GM18499 (cell line): ENCODE measurements around the gene RHOBTB1.
"Not testable (repeated sequence)": the region's sequence is repeated elsewhere in the genome, so short reads cannot be mapped to it uniquely, and the experiment has no call there.

Source experiments
- ATAC-seq: cut with Tn5 transposase; IDR thresholded peaks from one replicate; pipeline ENCODE4 v1.9.1; 2021; ENCODE audit warnings: moderate number of reproducible peaks; ENCODE audit not compliant: insufficient read depth, unreplicated experiment

The RHOBTB1 gene

GRCh38 chr10:60910543-60910942 is 33.4 kb downstream of the RHOBTB1 start:
- ATAC-seq, result no peak

- ATAC-seq, result no peak
These were observed 35.1 kb downstream of the RHOBTB1 start for GRCh38 chr10:60908896-60909295.

GRCh38 chr10:60908031-60908430 is 36.0 kb downstream of the RHOBTB1 start:
- no peak for ATAC-seq

DNA sequence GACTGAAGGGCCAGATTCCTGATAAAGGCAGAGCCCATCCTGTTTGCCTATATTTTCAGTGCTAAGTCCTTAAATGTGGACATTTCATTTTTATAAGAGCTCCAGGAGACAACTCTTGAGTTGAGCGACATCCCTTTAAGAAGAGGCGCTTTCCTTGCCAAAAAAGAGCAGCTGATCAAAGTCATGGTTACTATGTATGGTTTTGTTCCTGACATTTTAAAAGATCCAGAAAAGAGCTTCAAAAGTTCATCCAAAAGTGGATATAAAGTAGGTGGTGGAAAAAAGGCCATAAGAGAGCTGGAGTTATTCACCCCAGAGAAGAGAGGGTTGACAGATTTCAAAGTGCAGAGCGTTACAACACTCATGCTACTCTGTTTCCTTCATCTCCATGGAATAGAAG is 36.7 kb downstream of the RHOBTB1 start:
- ATAC-seq, result no peak

DNA sequence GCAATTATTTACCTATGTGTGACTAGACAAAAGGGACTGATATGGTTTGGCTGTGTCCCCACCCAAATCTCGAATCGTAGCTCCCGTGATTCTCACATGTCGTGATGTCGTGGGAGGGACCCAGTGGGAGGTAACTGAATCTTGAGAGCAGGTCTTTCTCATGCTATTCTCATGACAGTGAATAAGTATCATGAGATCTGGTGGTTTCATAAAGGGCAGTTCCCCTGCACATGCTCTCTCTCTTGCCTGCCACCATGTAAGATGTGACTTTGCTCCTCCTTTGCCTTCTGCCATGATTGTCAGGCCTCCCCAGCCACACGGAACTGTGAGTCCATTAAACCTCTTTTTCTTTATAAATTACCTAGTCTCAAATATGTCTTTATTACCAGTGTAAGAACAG is 37.2 kb downstream of the RHOBTB1 start:
- not testable (repeated sequence) for ATAC-seq

GRCh38 chr10:60906411-60906810 is 37.6 kb downstream of the RHOBTB1 start:
- ATAC-seq, result no peak

- ATAC-seq, result no peak
These were observed 38.4 kb downstream of the RHOBTB1 start for GRCh38 chr10:60905580-60905979.

DNA sequence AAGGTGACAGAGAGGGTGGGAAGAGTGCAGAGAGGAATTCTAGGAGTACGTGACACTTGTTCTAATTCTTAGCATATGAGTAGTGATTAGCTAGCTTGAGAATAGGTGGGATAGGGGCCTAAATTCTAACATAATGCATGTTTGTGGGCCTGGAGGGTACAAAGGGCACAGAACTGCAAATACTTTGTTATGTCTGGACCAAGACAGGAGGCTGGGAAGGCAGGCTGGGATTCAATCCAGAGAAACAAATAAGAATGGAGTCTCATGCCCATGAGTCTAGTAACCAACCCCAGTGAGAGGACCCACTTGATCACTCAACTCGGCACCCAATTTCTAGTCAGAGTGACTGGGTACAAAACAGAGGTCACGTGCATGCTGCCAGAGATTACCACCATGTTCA is 40.9 kb downstream of the RHOBTB1 start:
- no peak for ATAC-seq

- no peak for ATAC-seq
These were observed 42.3 kb downstream of the RHOBTB1 start for GRCh38 chr10:60901561-60902235.

- ATAC-seq, result no peak
These were observed 44.7 kb downstream of the RHOBTB1 start for GRCh38 chr10:60899266-60899665.

- ATAC-seq, result no peak
These were observed 45.7 kb downstream of the RHOBTB1 start for GRCh38 chr10:60898321-60898720.

- no peak for ATAC-seq
These were observed 47.2 kb downstream of the RHOBTB1 start for GRCh38 chr10:60896810-60897209.

- ATAC-seq, result no peak
These were observed 48.0 kb downstream of the RHOBTB1 start for GRCh38 chr10:60896033-60896432.

DNA sequence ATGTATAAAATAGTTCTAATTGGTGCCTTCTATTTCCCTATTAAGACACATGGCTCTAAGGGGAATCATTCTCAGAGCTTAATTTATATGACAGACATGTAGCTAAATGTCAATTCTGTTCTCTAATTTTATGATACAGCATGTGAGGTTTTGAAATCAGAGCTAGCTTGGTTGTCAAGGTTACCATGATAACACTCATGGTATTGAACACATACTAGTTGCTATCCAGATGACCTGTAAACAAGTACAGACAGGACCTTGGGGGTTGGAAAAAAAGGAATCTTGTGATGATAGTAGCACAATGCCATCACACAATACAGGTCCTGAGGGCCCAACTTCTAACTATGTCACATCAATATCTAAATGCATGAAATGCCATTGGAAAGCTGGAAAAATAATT is 49.2 kb downstream of the RHOBTB1 start:
- ATAC-seq, result no peak

GRCh38 chr10:60893231-60893630 is 50.8 kb downstream of the RHOBTB1 start:
- no peak for ATAC-seq

GRCh38 chr10:60892571-60892970 is 51.4 kb downstream of the RHOBTB1 start:
- no peak for ATAC-seq

DNA sequence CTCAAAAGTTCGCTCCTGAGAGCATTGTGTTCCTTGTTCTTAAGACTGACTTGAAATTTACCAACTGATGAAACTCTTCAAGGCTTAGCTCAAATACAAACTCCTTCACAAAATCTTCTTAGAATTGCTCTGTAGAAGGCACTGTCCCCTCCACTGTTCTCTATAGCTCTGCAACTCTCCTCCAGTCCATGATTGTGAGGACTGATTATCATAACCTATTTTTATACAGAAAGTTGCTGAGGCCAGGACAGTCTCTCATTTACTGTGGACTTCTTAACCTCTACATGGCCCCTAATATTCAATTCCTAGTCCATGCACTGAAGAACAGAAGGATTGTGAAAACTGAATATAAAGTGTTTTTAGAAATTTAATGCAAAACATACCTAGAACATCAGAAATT is 53.2 kb downstream of the RHOBTB1 start:
- no peak for ATAC-seq

DNA sequence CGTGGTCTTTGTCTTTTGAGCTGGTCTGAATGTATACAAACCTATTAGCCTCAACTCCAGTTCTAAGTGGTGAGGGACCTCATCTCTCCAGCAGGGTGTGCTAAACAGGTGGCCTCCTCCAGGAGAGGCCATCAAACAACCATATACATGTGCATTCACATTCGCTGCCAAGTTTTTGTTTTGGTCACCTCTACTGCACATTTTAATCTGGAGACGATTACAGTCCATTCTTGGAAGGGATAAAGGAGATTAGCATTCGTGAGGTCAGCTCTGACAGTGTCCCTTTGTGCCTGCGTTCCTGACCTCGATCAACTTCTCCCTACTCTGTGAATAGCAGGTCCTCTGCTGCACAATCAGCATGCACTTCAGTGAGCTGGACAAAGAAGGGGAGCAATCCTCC is 60.8 kb downstream of the RHOBTB1 start:
- ATAC-seq, result no peak

- ATAC-seq, result no peak
These were observed 65.8 kb downstream of the RHOBTB1 start for GRCh38 chr10:60878224-60878623.

DNA sequence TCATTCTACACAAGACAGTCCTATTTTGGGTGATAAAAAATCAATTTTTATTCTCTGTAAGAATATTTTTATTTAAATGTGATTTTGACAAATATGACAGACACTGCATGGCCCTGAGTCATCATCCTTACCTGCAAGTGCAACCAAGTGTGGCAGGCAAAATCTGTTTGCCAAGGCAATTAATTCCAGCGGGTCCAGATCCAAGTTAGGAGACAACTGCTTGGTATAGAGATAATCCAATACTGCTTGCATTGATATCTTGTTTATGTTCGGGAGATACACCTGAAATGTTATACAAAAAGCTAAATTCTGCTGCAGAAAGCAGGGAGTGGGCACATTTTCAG is 66.2 kb downstream of the RHOBTB1 start:
- ATAC-seq, result no peak

DNA sequence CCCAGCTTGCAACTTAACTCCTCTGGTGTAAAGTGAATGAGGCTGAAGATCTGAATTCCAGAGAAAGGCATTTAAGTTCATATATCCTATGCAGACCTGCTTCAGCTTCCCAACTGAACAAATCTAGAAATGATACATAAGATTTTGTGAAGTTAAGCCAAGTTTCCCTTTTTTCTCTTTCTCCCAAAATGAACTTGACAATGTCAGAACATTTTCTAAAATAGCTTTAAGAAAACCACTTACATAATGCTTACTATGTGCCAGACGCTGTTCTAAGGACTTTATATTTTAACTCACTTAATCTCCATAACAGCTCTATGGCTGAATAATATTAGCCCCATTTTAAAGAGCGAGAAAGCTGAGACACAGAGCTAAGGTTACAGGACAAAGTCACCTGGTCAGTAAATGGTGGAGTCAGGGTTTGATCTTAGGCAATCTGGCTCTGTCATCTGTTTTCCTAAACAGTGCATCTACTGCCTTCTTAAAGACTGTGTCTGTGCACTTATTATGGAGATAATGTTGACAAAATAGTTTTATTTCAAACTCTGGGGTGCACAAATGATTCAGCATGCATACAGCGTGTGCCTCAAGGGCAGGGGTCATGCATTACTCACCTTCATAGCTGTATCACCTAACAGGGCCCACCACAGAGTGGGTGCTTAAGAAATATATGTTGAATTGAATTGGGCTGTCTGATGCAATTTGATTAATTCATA is 66.8 kb downstream of the RHOBTB1 start:
- ATAC-seq, result no peak

DNA sequence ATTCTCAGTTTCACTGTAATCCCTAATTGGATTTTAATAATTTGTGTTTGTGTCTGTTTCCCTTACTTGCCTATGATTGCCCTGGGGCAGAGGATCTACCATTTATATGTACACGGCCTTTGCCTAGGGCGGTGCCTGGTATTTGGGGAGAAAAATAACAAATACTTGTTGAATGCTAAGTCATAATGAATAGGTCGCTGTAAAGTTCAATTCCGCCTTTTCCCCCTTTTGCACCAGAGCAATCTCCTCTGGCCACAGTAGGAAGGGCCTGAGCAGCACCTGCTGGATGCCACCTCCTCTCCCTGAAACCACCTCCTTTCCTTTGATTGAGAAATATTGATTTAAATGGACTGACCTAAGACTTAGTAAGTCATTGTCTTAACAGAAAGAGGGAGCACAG is 70.2 kb downstream of the RHOBTB1 start:
- ATAC-seq, result no peak
